PC-3 (cell line): ENCODE data around the gene ARHGEF37.

Experiments used
- CTCF ChIP-seq: fragments of 300-600 bp; sonication (generic); conservative IDR thresholded peaks from 2 replicates; pipeline ENCODE4 v1.5.1; 2017; ENCODE audit warnings: antibody characterized with exemption, low read depth, mild to moderate bottlenecking, low read length
- EZH2phosphoT487 ChIP-seq: fragments of 300-600 bp; sonication (generic); IDR thresholded peaks from 2 replicates; pipeline ENCODE4 v1.6.1; 2018; ENCODE audit warnings: mild to moderate bottlenecking, antibody characterized with exemption, low read length, borderline replicate concordance

DNA sequence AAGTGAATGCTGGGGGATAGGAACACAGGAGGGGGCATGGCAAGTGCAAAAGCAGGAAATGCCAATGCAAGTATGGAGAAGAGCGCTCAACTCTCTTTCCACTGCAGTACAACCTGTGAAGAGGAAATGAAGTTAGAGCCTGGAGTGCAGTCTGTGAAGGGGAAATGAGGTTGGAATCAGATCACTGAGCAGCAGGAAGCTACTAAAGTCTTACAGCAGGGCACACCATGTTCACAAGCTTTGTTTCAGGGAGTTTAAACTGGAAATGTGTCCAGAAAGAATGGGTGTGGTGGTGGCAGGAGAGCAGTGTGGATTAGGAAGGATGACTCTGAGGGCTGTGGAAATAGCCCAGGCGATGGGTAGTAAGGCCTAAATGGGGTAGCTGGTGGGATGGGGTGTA is 15.4 kb downstream of the ARHGEF37 start:
- TF ChIP-seq CTCF (no peak), EZH2phosphoT487 (no peak)
